Body of pancreas (tissue), 4 donors: Measurements from ENCODE around the gene ZNF423. TPM values are rescaled to one million over a fixed set of nuclear protein-coding genes. Genes with fewer than 3 reads are reported as not detected.

Source experiments
- ATAC-seq: fragments of 150-250 bp; one replicate; pipeline ENCODE4 v1.9.1; 2016
- DNase-seq, 4 donors: peaks; one replicate each; pipeline ENCODE4 v3.0.0-alpha.2; 2019
- H3K27ac ChIP-seq, 4 donors: fragments of 200-600 bp; sonication (generic); 1 replicate in 3 of 4; 2 replicates in 1 of 4; pipeline versions ENCODE4 v1.5.1 to v1.6.1; 2016 to 2019; ENCODE audit warnings: mild to moderate bottlenecking in 1 of 4, mixed read lengths in 1 of 4, moderate library complexity in 1 of 4
- H3K27me3 ChIP-seq, 2 donors: fragments of 200-600 bp; sonication (generic); one replicate each; pipeline ENCODE4 v1.6.0; 2016; ENCODE audit warnings: mild to moderate bottlenecking in 1 of 2
- H3K36me3 ChIP-seq, 2 donors: fragments of 200-600 bp; sonication (generic); replicated peaks in 1 of 2; 2 replicates each; pipeline ENCODE4 v1.5.1; 2016; ENCODE audit warnings: low read depth in 2 of 2; ENCODE audit not compliant: insufficient read depth in 1 of 2
- H3K4me1 ChIP-seq: fragments of 200-600 bp; sonication (generic); one replicate; pipeline ENCODE4 v1.6.0; 2016
- H3K4me3 ChIP-seq, 2 donors: fragments of 200-600 bp; sonication (generic); 1 replicate in 1 of 2; 2 replicates in 1 of 2; pipeline ENCODE4 v1.5.1; 2016 to 2019
- H3K9me3 ChIP-seq, 3 donors: fragments of 200-600 bp; sonication (generic); 1 replicate in 2 of 3; 2 replicates in 1 of 3; pipeline ENCODE4 v1.5.1; 2016
- CTCF ChIP-seq, 7 experiments: fragments of 450-650 bp in 4 of 7; fragments of 200-600 bp in 3 of 7; sonication (generic) in 3 of 7; IDR thresholded peaks; one replicate each; pipeline ENCODE4 v1.5.1; 2016 to 2019; ENCODE audit warnings: antibody characterized with exemption in 7 of 7
- POLR2A ChIP-seq, 3 donors: fragments of 450-650 bp; IDR thresholded peaks; one replicate each; pipeline ENCODE4 v1.6.1; 2016; ENCODE audit warnings: antibody characterized with exemption in 3 of 3, mild to moderate bottlenecking in 2 of 3
- WGBS, 2 donors: methylation state at CpG; one replicate each; pipeline ENCODE4 v1.1.5; 2017; 5-methylcytosine and 5-hydroxymethylcytosine counted together
- intact Hi-C: fragments of 100-400 bp; cut with DNase I; formaldehyde crosslinking; loops from one replicate; pipeline ENCODE4 v1.15.1; 2023
- total RNA-seq, 2 donors: library from RNA; depleted of rRNA; stranded (reverse); fragments of >200 nt; gene quantifications; one replicate each; pipeline ENCODE4 v1.1.0, GENCODE V29; 2016

Gene ZNF423
- total RNA-seq, 2 donors from 2014 or later = 4.2 to 9.2 TPM

GRCh38 chr16:49900875-49901274 is 45.0 kb upstream of the ZNF423 start:
- WGBS, 2 donors = 83 to 86% methylated on average over 6 to 7 of the region's 7 CpGs
- Histone ChIP-seq H3K9me3 (no peaks in the 10 kb centered on the region), H3K4me3 (no peak overlapping the region), H3K4me1 (no peaks in the 10 kb centered on the region), H3K27ac (no peak overlapping the region), H3K36me3 (no peaks in the 10 kb centered on the region), H3K27me3 (no peaks in the 10 kb centered on the region)
- TF ChIP-seq CTCF (IDR thresholded peaks at IDR 0.05) (no peak), POLR2A (IDR thresholded peaks at IDR 0.05) (no peak)
- intact Hi-C loops = no loop called here
- ATAC-seq (no peak), DNase-seq (no peak)

DNA sequence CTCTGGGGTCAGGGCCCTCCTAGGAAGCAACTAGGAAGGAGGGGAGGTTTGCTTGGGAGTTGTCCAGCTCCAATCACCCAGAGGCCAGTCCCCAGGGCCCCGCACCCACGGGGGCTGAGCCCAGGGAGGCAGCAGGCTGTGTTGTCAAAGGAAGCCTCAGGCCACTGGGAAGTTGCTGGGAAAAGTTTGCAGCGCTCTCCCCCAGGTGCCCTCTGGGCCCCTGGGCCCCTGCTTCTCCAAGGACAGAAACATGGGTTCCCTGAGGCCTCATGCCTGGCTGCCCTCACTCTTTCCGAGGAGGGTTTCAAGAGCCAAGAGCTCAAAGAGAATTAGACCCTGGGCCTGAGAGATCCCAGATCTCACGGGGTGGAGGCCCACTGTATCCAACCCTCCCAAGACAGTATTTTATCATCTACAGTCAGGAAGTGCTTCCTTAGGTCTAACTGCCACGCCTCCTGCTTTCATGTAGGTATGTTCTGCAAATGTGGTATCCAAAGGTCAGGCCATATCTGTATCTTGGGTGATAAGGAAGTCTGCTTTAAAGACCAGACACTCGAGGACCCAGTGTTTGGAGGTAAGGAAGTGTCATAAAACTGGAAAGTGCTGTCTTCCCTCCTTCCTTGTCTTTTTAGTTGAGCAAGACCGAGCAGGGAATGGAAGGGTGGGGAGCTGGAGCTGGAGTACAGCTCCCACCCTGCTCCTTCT is 44.2 kb upstream of the ZNF423 start:
- H3K9me3 ChIP-seq = no peaks in the 10 kb centered on the region
- no peaks in the 10 kb centered on the region for H3K27me3 ChIP-seq
- WGBS, 2 donors = 65 to 73% methylated on average over 6 to 8 of the region's 8 CpGs
- H3K4me1 ChIP-seq = no peaks in the 10 kb centered on the region
- intact Hi-C loops = no loop called here
- no peak for DNase-seq
- H3K4me3 ChIP-seq = no peak overlapping the region
- no peaks in the 10 kb centered on the region for H3K36me3 ChIP-seq
- TF ChIP-seq POLR2A (IDR thresholded peaks at IDR 0.05) = no peak
- TF ChIP-seq CTCF (IDR thresholded peaks at IDR 0.05) = no peak
- no peak for ATAC-seq
- H3K27ac ChIP-seq = no peak overlapping the region

GRCh38 chr16:49896447-49896964 is 40.6 kb upstream of the ZNF423 start:
- Histone ChIP-seq H3K27ac (no peak overlapping the region), H3K4me3 (no peak overlapping the region), H3K27me3 (no peaks in the 10 kb centered on the region), H3K4me1 (no peaks in the 10 kb centered on the region), H3K36me3 (no peaks in the 10 kb centered on the region), H3K9me3 (no peaks in the 10 kb centered on the region)
- 82 to 85% methylated on average over 10 to 12 of the region's 12 CpGs for WGBS, 2 donors
- intact Hi-C loops = no loop called here
- no peak for TF ChIP-seq CTCF (IDR thresholded peaks at IDR 0.05)
- TF ChIP-seq POLR2A (IDR thresholded peaks at IDR 0.05) = no peak
- no peak for DNase-seq
- no peak for ATAC-seq

- Histone ChIP-seq H3K4me3 (no peak overlapping the region), H3K9me3 (no peaks in the 10 kb centered on the region), H3K36me3 (no peaks in the 10 kb centered on the region), H3K27me3 (no peaks in the 10 kb centered on the region), H3K27ac (no peak overlapping the region), H3K4me1 (peaks cover 9% of the 10 kb centered on the region)
- intact Hi-C loops = no loop called here
- 17 to 41% methylated on average over 5 of the region's 5 CpGs for WGBS, 2 donors
- peak; percentile 71 for ATAC-seq
- peak in 3 of 4 donors; percentile 53 to 67 (median 55) for DNase-seq
- peak in 5 of 7 experiments; percentile 25 to 69 (median 59) for TF ChIP-seq CTCF (IDR thresholded peaks at IDR 0.05)
- no peak for TF ChIP-seq POLR2A (IDR thresholded peaks at IDR 0.05)
Measured at GRCh38 chr16:49890876-49891275, 35.0 kb upstream of the ZNF423 start.
